Naive B cell (primary cell): ENCODE data around the gene PHLDB3. TPM values are rescaled to one million over a fixed set of nuclear protein-coding genes. Genes with fewer than 3 reads are reported as not detected.
"Not testable (repeated sequence)": the region's sequence is repeated elsewhere in the genome, so short reads cannot be mapped to it uniquely, and the experiment has no call there.

Experiments
- ATAC-seq, 2 donors: fragments of 150-1000 bp; cut with Tn5 transposase; 2 replicates each; pipeline ENCODE4 v1.10.0; 2021; ENCODE audit warnings: low read depth in 2 of 2, mild to moderate bottlenecking in 2 of 2, moderate library complexity in 2 of 2
- DNase-seq: peaks from one replicate; pipeline ENCODE4 v3.0.0; 2022
- H3K27ac Mint-ChIP-seq, 6 donors: one replicate each; pipeline ENCODE4 v1.8.0; 2020 to 2022; ENCODE audit warnings: mild to moderate bottlenecking in 6 of 6, mixed read lengths in 6 of 6, moderate library complexity in 5 of 6, inconsistent platforms in 2 of 6
- H3K27me3 Mint-ChIP-seq, 3 donors: one replicate each; pipeline ENCODE4 v1.8.0; 2021 to 2022; ENCODE audit warnings: mixed read lengths in 3 of 3, mild to moderate bottlenecking in 1 of 3
- H3K36me3 Mint-ChIP-seq, 2 donors: one replicate each; pipeline ENCODE4 v1.8.0; 2020 to 2022; ENCODE audit warnings: mixed read lengths in 2 of 2, inconsistent platforms in 1 of 2, mild to moderate bottlenecking in 1 of 2
- H3K4me1 Mint-ChIP-seq, 3 donors: one replicate each; pipeline ENCODE4 v1.8.0; 2020 to 2022; ENCODE audit warnings: mixed read lengths in 3 of 3, inconsistent platforms in 1 of 3, mild to moderate bottlenecking in 1 of 3, moderate library complexity in 1 of 3
- H3K4me3 Mint-ChIP-seq, 8 donors: one replicate each; pipeline ENCODE4 v1.8.0; 2020 to 2022; ENCODE audit warnings: mild to moderate bottlenecking in 8 of 8, mixed read lengths in 8 of 8, moderate library complexity in 8 of 8, inconsistent platforms in 2 of 8
- H3K9me3 Mint-ChIP-seq, 7 donors: one replicate each; pipeline ENCODE4 v1.8.0; 2020 to 2022; ENCODE audit warnings: mixed read lengths in 7 of 7, mild to moderate bottlenecking in 5 of 7, inconsistent platforms in 2 of 7, moderate library complexity in 1 of 7
- polyA plus RNA-seq, 6 donors: library from polyadenylated mRNA; unstranded; fragments of 300-500 nt; fragmentation: Illumina TruSeq; gene quantifications; one replicate each; pipeline ENCODE4 v1.2.3, GENCODE V29; 2021; ENCODE audit warnings: low read depth in 6 of 6

The PHLDB3 gene
- 1 to 10 TPM in 5 of 6 donors, under 1 TPM in 1; 0.26 to 4.2 (median 2.5) TPM for polyA plus RNA-seq

- no peak for DNase-seq
- Mint-ChIP-seq H3K9me3 (no peaks in the 10 kb centered on the region), H3K27ac (peak within 1 kb of the TSS; percentile 85 to 99 (median 97)), H3K36me3 (peaks cover 0 to 4% of the 10 kb centered on the region in 2 donors), H3K27me3 (no peaks in the 10 kb centered on the region), H3K4me3 (peak within 1 kb of the TSS; percentile 92 to 99 (median 94)), H3K4me1 (peaks cover 20 to 38% (median 27%) of the 10 kb centered on the region in 3 donors)
- ATAC-seq, result peak; percentile 29 to 36
These were observed at the start of gene PHLDB3 for GRCh38 chr19:43504426-43505185. TSS of gene PHLDB3 (minus strand) at chr19:43504746. CDS start at chr19:43504118, 628 bp downstream.

DNA sequence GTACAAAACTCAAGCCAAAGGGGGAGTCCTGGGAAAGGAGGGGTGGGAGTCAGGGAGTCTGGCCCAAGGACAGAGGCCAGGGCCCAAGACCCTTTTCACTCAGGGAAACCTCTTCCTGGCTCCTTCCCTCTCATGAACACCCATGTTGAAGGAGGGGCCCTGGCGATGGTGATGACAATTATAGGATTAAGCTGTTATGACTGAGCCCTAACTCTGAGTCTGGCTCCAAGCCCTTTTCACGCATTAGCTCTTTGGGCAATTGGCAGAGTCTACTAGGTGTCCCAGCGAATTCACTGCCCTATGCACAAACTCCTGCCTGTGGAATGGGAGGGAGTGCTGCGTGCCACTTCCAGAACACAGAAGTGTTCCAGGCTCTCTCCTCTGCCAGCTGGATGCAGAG, 49.1 kb upstream of the PHLDB3 start:
- H3K4me3 Mint-ChIP-seq, result peak overlapping the region in 1 of 8 donors; percentile 15
- no peak for ATAC-seq
- peaks cover 9 to 24% (median 16%) of the 10 kb centered on the region in 3 donors for H3K4me1 Mint-ChIP-seq
- no peaks in the 10 kb centered on the region for H3K27me3 Mint-ChIP-seq
- peak overlapping the region in 3 of 6 donors; percentile 38 to 64 (median 49) for H3K27ac Mint-ChIP-seq
- H3K36me3 Mint-ChIP-seq, result peaks cover 10 to 22% of the 10 kb centered on the region in 2 donors
- no peak for DNase-seq
- no peaks in the 10 kb centered on the region for H3K9me3 Mint-ChIP-seq

DNA sequence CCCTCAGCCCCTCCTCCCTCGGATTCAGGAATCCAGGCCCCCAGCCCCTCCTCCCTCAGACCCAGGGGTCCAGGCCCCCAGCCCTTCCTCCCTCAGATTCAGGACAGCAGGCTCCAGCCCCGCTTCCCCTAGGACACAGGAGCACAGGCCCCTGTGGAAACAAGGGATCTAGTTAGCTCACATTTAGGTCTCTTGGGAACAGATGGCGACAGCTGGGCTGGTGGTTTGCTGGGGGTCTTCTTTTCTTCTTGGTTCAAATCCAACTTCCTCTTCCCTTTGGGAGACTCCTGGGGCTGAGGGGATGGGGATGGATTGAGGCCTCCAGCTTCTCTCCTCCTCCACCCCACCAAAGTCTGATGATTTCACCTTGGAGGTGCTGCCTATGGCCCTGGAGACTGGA, 48.1 kb upstream of the PHLDB3 start:
- Mint-ChIP-seq H3K9me3 (no peaks in the 10 kb centered on the region), H3K4me1 (peaks cover 9 to 24% (median 16%) of the 10 kb centered on the region in 3 donors), H3K27ac (peak overlapping the region in 1 of 6 donors; percentile 69), H3K4me3 (no peak overlapping the region), H3K27me3 (no peaks in the 10 kb centered on the region), H3K36me3 (peaks cover 10 to 22% of the 10 kb centered on the region in 2 donors)
- ATAC-seq, result no peak
- DNase-seq, result no peak

DNA sequence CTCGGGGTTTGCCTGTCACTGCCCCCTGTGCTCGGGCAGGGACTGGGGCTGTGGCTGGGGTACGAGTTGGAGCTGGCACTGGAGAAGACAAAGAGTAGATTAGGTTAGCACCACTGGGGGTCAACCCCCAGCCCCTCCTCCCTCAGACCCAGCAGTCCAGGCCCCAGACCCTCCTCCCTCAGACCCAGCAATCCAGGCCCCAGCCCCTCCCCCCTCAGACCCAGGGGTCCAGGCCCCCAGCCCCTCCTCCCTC, 47.6 kb upstream of the PHLDB3 start:
- Mint-ChIP-seq H3K9me3 (no peaks in the 10 kb centered on the region), H3K36me3 (peaks cover 10 to 22% of the 10 kb centered on the region in 2 donors), H3K27ac (peak overlapping the region in 2 of 6 donors; percentile 67 to 78), H3K27me3 (no peaks in the 10 kb centered on the region), H3K4me3 (no peak overlapping the region), H3K4me1 (peaks cover 9 to 24% (median 16%) of the 10 kb centered on the region in 3 donors)
- DNase-seq, result no peak
- no peak for ATAC-seq

DNA sequence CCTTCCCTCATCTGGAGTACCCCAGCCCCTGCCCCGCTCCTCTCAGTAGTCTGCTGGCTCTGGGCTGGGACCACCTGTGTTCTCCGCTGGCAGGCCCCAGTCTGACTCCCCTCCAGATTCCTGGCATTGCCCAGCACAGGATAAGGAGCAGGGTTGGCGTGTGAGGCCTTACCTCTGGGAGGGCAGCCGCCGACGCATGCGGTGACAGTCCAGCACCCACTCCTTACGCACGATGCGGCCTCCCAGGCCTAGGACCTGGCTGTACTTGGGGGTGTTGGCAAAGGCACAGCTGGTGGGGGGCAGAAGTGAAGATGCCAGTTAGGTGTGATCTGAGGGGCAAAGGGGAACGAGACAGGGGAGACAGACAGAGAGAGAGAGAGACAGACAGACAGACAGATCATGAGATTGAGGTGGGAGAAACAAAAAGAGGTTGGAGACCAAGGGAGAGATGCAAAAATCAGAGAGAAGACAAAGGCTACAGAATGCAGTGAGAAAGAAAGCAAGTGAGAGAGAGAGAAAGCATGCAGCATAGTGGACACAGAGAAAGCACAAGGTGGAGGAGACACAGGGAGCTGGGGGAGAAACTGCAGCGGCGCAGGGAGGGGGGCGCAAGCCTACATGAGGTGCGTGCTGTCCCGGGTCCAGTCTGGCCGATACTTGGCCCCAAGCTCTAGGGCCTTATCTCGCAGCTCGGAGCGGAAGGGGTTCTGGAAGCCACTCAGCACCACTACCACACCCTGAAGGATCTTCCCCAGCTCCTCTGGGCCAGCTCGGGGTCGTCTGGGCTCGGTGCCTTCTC, 47.1 kb upstream of the PHLDB3 start:
- no peak for ATAC-seq
- Mint-ChIP-seq H3K9me3 (no peaks in the 10 kb centered on the region), H3K36me3 (peaks cover 10 to 22% of the 10 kb centered on the region in 2 donors), H3K4me1 (peaks cover 9 to 24% (median 16%) of the 10 kb centered on the region in 3 donors), H3K27me3 (no peaks in the 10 kb centered on the region), H3K27ac (peak overlapping the region in 4 of 6 donors; percentile 59 to 78 (median 72)), H3K4me3 (no peak overlapping the region)
- DNase-seq, result no peak

- ATAC-seq, result no peak
- H3K4me3 Mint-ChIP-seq, result no peak overlapping the region
- peaks cover 5 to 31% of the 10 kb centered on the region in 2 donors for H3K36me3 Mint-ChIP-seq
- no peak for DNase-seq
- H3K27ac Mint-ChIP-seq, result no peak overlapping the region
- no peaks in the 10 kb centered on the region for H3K27me3 Mint-ChIP-seq
- H3K9me3 Mint-ChIP-seq, result no peaks in the 10 kb centered on the region
- peaks cover 0 to 8% (median 6%) of the 10 kb centered on the region in 3 donors for H3K4me1 Mint-ChIP-seq
These were observed 44.2 kb upstream of the PHLDB3 start for GRCh38 chr19:43548706-43549105.

GRCh38 chr19:43547926-43548325, 43.4 kb upstream of the PHLDB3 start:
- H3K27ac Mint-ChIP-seq, H3K4me1 Mint-ChIP-seq, H3K4me3 Mint-ChIP-seq, H3K27me3 Mint-ChIP-seq, ATAC-seq, H3K9me3 Mint-ChIP-seq, DNase-seq: not testable (repeated sequence)
- peaks cover 5 to 31% of the 10 kb centered on the region in 2 donors for H3K36me3 Mint-ChIP-seq

- Mint-ChIP-seq H3K4me3 (no peak overlapping the region), H3K4me1 (peaks cover 0 to 4% (median 3%) of the 10 kb centered on the region in 3 donors), H3K36me3 (peaks cover 4 to 26% of the 10 kb centered on the region in 2 donors), H3K27me3 (no peaks in the 10 kb centered on the region), H3K27ac (peak overlapping the region in 1 of 6 donors; percentile 88), H3K9me3 (no peaks in the 10 kb centered on the region)
- DNase-seq (no peak), ATAC-seq (no peak)
These were observed 42.0 kb upstream of the PHLDB3 start for GRCh38 chr19:43546581-43546980.

DNA sequence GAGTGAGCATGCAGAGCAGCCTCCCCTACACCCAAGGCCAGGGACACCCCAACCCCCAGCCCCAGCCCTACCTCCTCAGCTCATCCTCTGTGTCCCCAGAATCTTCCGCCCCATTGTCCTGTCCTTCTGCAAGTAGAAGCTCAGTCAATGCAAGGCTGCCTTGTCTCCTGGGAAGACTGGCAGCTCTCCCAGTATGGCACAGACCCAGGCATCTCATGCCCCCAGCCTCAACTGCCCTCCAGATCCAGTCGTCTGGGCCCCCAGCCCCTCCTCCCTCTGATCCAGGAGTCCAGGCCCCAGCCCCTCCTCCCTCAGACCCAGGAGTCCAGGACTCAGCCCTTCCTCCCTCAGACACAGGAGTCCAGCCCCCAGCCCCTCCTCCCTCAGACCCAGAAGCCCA, 41.4 kb upstream of the PHLDB3 start:
- H3K36me3 Mint-ChIP-seq, result peaks cover 5 to 21% of the 10 kb centered on the region in 2 donors
- no peak for DNase-seq
- no peaks in the 10 kb centered on the region for H3K4me1 Mint-ChIP-seq

GRCh38 chr19:43545276-43545675, 40.7 kb upstream of the PHLDB3 start:
- Mint-ChIP-seq H3K4me3 (no peak overlapping the region), H3K4me1 (no peaks in the 10 kb centered on the region), H3K27me3 (no peaks in the 10 kb centered on the region), H3K36me3 (peaks cover 9 to 20% of the 10 kb centered on the region in 2 donors), H3K9me3 (no peaks in the 10 kb centered on the region), H3K27ac (peak overlapping the region in 3 of 6 donors; percentile 60 to 97 (median 82))
- DNase-seq (no peak), ATAC-seq (no peak)

More for the DNA sequence above, 41.4 kb upstream of the PHLDB3 start:
- H3K9me3 Mint-ChIP-seq, result no peaks in the 10 kb centered on the region
- H3K27me3 Mint-ChIP-seq, result no peaks in the 10 kb centered on the region
- H3K4me3 Mint-ChIP-seq, result no peak overlapping the region
- no peak for ATAC-seq
- H3K27ac Mint-ChIP-seq, result peak overlapping the region in 2 of 6 donors; percentile 60 to 97

DNA sequence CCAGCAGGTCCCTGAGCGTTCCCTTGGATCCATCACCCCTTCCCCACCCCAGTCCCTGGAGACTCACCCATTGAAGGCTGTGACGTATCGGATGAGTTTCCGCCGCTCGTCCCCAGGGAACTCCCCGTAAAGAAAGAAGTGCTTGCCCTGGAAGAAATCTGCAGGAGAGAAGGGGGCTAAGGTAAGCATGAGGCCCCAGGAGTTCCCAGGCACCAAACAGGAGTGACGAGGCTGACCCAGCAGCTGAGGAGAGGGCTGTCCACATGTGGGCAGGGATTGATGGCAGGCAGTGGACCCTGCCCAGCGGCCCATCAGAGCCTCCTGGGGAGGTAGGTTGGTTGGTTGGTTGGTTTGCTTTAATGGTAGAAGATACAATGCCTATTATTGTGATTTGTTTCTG, 39.5 kb upstream of the PHLDB3 start:
- no peak for ATAC-seq
- H3K9me3 Mint-ChIP-seq, result peaks cover 0 to 4% (median 3%) of the 10 kb centered on the region in 7 donors
- H3K27ac Mint-ChIP-seq, result no peak overlapping the region
- no peaks in the 10 kb centered on the region for H3K27me3 Mint-ChIP-seq
- DNase-seq, result no peak
- peaks cover 17 to 25% of the 10 kb centered on the region in 2 donors for H3K36me3 Mint-ChIP-seq
- peaks cover 0 to 2% (median 0%) of the 10 kb centered on the region in 3 donors for H3K4me1 Mint-ChIP-seq
- no peak overlapping the region for H3K4me3 Mint-ChIP-seq

DNA sequence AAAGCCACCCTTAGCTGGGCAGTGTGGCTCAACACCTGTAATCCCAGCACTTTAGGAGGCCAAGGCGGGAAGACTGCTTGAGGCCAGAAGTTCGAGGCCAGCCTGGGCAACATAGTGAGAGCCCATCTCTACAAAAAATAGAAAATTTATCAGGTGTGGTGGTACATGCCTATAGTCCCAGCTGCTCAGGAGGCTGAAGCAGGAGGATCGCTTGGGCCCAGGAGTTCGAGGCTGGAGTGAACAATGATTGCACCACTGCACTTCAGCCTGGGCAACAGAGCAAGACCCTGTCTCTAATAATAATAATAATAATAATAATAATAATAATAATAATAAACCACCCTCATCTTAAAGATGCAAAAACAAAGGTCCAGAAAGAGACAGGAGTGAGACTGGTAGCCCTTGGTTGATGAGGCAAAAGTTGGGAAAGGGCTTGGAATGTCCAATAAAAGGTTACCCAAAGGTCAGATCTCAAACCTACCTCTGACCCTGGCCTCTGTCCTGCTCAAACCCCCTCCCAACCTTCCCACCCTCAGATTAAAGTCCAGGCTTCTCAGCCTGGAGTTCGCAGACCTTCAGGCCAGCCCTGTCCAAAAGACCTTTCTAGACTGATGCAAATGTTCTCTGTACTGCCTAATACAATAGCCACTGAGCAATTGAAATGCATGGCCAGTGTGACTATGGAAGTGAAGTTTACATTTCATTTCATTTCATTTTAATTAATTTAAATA, 37.5 kb upstream of the PHLDB3 start:
- Mint-ChIP-seq H3K4me1 (peaks cover 0 to 2% (median 0%) of the 10 kb centered on the region in 3 donors), H3K27ac (no peak overlapping the region), H3K27me3 (no peaks in the 10 kb centered on the region), H3K4me3 (no peak overlapping the region), H3K9me3 (peaks cover 0 to 10% (median 5%) of the 10 kb centered on the region in 7 donors), H3K36me3 (peaks cover 26 to 34% of the 10 kb centered on the region in 2 donors)
- no peak for DNase-seq
- ATAC-seq, result no peak

DNA sequence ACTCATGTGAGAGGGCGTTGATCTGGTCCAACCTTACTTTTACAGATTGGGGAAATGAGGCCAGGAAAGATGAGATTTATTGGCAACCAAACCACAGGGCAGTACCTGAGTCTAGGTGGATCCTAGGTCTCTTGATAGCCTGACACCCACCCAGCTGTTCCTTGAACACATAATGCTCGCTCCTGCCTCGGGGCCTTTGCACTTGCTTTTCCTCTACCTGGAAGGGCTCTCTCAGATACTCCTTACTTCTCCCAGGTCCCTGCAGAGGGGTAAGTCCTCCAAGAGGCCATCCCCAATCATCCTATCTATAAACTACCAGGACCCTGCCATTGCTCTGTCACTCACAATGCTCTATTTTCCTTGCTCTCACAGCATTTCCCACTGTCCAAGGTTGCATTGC, 35.8 kb upstream of the PHLDB3 start:
- Mint-ChIP-seq H3K27ac (peak overlapping the region in 1 of 6 donors; percentile 85), H3K4me3 (no peak overlapping the region), H3K4me1 (peaks cover 2 to 3% (median 3%) of the 10 kb centered on the region in 3 donors), H3K27me3 (no peaks in the 10 kb centered on the region), H3K9me3 (peaks cover 0 to 10% (median 5%) of the 10 kb centered on the region in 7 donors), H3K36me3 (peaks cover 26 to 32% of the 10 kb centered on the region in 2 donors)
- no peak for ATAC-seq
- no peak for DNase-seq
